Tibial nerve (tissue), 4 donors: ENCODE results near the gene SYNGR1. TPM values are rescaled to one million over a fixed set of nuclear protein-coding genes. Genes with fewer than 3 reads are reported as not detected.

Source experiments
- DNase-seq, 2 donors: peaks; one replicate each; pipeline ENCODE4 v3.0.0-alpha.2; 2019; ENCODE audit warnings: low spot score in 2 of 2
- H3K27ac ChIP-seq, 4 donors: fragments of 200-600 bp; sonication (generic) in 3 of 4; one replicate each; pipeline ENCODE4 v1.5.1; 2017 to 2019; ENCODE audit warnings: mild to moderate bottlenecking in 1 of 4
- H3K27me3 ChIP-seq, 2 donors: fragments of 200-600 bp; sonication (generic) in 1 of 2; one replicate each; pipeline versions ENCODE4 v1.5.1 to v1.6.0; 2017 to 2019
- H3K36me3 ChIP-seq, 3 donors: fragments of 200-600 bp; sonication (generic); one replicate each; pipeline ENCODE4 v1.5.1; 2018 to 2019
- H3K4me1 ChIP-seq, 4 donors: fragments of 200-600 bp; sonication (generic) in 3 of 4; one replicate each; pipeline ENCODE4 v1.5.1; 2017 to 2019
- H3K4me3 ChIP-seq, 4 donors: fragments of 200-600 bp; sonication (generic) in 3 of 4; one replicate each; pipeline ENCODE4 v1.5.1; 2017 to 2019; ENCODE audit warnings: mild to moderate bottlenecking in 1 of 4, moderate library complexity in 1 of 4
- H3K9me3 ChIP-seq, 4 donors: fragments of 200-600 bp; sonication (generic) in 3 of 4; one replicate each; pipeline ENCODE4 v1.5.1; 2017 to 2019
- CTCF ChIP-seq, 5 experiments: fragments of 200-600 bp in 3 of 5; fragments of 450-650 bp in 2 of 5; sonication (generic) in 3 of 5; IDR thresholded peaks; one replicate each; pipeline ENCODE4 v1.5.1; 2016 to 2019; ENCODE audit warnings: antibody characterized with exemption in 5 of 5, mild to moderate bottlenecking in 3 of 5, moderate library complexity in 2 of 5
- EP300 ChIP-seq, 2 donors: sonication (generic); formaldehyde crosslinking; IDR thresholded peaks; one replicate each; pipeline ENCODE4 v1.6.1; 2017; ENCODE audit warnings: antibody characterized with exemption in 2 of 2, mild to moderate bottlenecking in 1 of 2
- POLR2A ChIP-seq, 2 donors: fragments of 450-650 bp; IDR thresholded peaks; one replicate each; pipeline ENCODE4 v1.6.1; 2017; ENCODE audit warnings: antibody characterized with exemption in 2 of 2, mild to moderate bottlenecking in 2 of 2, moderate library complexity in 2 of 2
- WGBS, 2 donors: methylation state at CpG; one replicate each; pipeline ENCODE4 v1.1.5; 2018; 5-methylcytosine and 5-hydroxymethylcytosine counted together
- total RNA-seq, 4 donors: library from RNA; depleted of rRNA; stranded (reverse); fragments of >200 nt; gene quantifications; one replicate each; pipeline ENCODE4 v1.1.0, GENCODE V29; 2016

SYNGR1 gene
- total RNA-seq, 4 donors from 2014 or later, result 21.1 to 32.8 (median 25.5) TPM

GRCh38 chr22:39429916-39430575 lies 80.3 kb downstream of the SYNGR1 start:
- Histone ChIP-seq H3K27ac (peak overlapping the region; percentile 73 to 96 (median 84)), H3K27me3 (no peaks in the 10 kb centered on the region), H3K4me3 (no peak overlapping the region), H3K36me3 (peaks cover 0 to 91% (median 12%) of the 10 kb centered on the region in 3 donors), H3K4me1 (peaks cover 0 to 64% (median 37%) of the 10 kb centered on the region in 4 donors), H3K9me3 (no peaks in the 10 kb centered on the region)
- no peak for DNase-seq
- peak in 1 of 2 donors; percentile 15 for TF ChIP-seq POLR2A (IDR thresholded peaks at IDR 0.05)
- TF ChIP-seq EP300 (IDR thresholded peaks at IDR 0.05), result peak in 1 of 2 donors; percentile 67
- no peak for TF ChIP-seq CTCF (IDR thresholded peaks at IDR 0.05)
- WGBS, 2 donors, result 48 to 62% methylated on average over 23 to 25 of the region's 27 CpGs

- H3K9me3 ChIP-seq, result no peaks in the 10 kb centered on the region
- H3K36me3 ChIP-seq, result peaks cover 0 to 84% (median 12%) of the 10 kb centered on the region in 3 donors
- H3K27me3 ChIP-seq, result no peaks in the 10 kb centered on the region
- H3K4me3 ChIP-seq, result no peak overlapping the region
- no peak for DNase-seq
- peak overlapping the region; percentile 73 to 96 (median 84) for H3K27ac ChIP-seq
- TF ChIP-seq EP300 (IDR thresholded peaks at IDR 0.05), result no peak
- no peak for TF ChIP-seq CTCF (IDR thresholded peaks at IDR 0.05)
- TF ChIP-seq POLR2A (IDR thresholded peaks at IDR 0.05), result no peak
- H3K4me1 ChIP-seq, result peaks cover 0 to 64% (median 37%) of the 10 kb centered on the region in 4 donors
- 64 to 78% methylated on average over 8 to 10 of the region's 10 CpGs for WGBS, 2 donors
These were observed 80.9 kb downstream of the SYNGR1 start for GRCh38 chr22:39430576-39431150.

DNA sequence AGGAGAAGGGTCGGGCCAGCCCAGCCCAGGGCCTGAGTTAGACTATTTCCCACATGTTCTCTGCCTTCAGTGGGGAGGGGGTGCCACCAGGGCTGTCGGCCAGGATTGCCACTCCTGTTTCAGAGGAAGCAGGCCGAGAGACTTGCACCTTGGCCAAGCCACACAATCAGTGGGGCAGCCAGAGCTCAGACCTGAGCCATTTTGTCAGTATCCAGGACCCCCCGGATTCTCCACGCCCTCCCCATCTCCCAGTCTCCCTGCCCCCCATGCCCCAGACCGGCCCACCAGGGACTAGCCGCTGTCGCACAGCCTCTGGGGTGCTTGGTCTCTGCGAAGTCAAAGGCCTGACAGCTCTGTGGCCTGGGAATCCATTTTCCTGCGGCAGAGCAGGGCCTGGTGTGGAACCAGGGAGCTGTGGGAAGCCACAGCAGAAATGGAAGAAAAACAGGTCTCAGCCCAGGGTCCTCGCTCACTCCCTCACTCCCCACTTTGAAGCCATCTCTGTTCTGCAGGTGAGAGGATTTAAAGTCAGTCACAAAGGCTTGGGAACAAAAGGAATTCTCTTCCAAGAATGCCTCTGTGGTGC lies 81.5 kb downstream of the SYNGR1 start:
- Histone ChIP-seq H3K4me1 (peaks cover 0 to 67% (median 37%) of the 10 kb centered on the region in 4 donors), H3K27me3 (no peaks in the 10 kb centered on the region), H3K9me3 (no peaks in the 10 kb centered on the region), H3K27ac (peak overlapping the region; percentile 73 to 96 (median 84)), H3K4me3 (no peak overlapping the region), H3K36me3 (peaks cover 0 to 78% (median 11%) of the 10 kb centered on the region in 3 donors)
- TF ChIP-seq CTCF (IDR thresholded peaks at IDR 0.05) (no peak), EP300 (IDR thresholded peaks at IDR 0.05) (no peak)
- 43 to 59% methylated on average over 11 of the region's 11 CpGs for WGBS, 2 donors
- DNase-seq, result no peak

GRCh38 chr22:39431821-39432251 lies 82.0 kb downstream of the SYNGR1 start:
- WGBS, 2 donors, result 21 to 25% methylated on average over 8 of the region's 8 CpGs
- DNase-seq, result no peak
- H3K27ac ChIP-seq, result peak overlapping the region; percentile 73 to 96 (median 84)
- TF ChIP-seq EP300 (IDR thresholded peaks at IDR 0.05) (peak in 1 of 2 donors; percentile 52), CTCF (IDR thresholded peaks at IDR 0.05) (no peak)
- no peak overlapping the region for H3K4me3 ChIP-seq
- H3K27me3 ChIP-seq, result no peaks in the 10 kb centered on the region
- peaks cover 0 to 72% (median 39%) of the 10 kb centered on the region in 4 donors for H3K4me1 ChIP-seq
- peaks cover 0 to 73% (median 6%) of the 10 kb centered on the region in 3 donors for H3K36me3 ChIP-seq
- H3K9me3 ChIP-seq, result no peaks in the 10 kb centered on the region

DNA sequence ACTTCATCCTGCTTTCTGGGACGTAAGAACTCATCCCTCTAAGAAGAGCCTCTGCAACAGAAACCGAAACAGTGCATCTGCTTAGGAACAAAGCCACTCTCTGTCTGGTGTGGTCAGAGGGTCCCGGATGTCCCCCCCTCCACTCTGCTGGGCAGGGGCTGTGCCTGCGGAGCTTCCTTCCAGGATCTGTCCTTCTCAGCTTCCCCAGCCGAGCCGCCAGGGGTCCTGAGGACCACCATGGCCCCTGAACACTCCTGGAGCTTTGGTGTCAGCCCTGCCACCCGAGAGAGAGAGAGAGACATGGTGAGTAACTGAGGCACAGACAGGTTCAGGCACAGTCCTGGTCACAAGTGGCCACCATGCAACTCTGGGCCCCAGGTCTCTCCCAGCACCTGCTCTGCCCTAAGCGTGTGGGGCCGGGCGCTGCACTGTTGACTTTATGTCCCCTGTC lies 82.6 kb downstream of the SYNGR1 start:
- H3K9me3 ChIP-seq, result no peaks in the 10 kb centered on the region
- no peak for DNase-seq
- TF ChIP-seq CTCF (IDR thresholded peaks at IDR 0.05), result no peak
- TF ChIP-seq POLR2A (IDR thresholded peaks at IDR 0.05), result no peak
- no peak for TF ChIP-seq EP300 (IDR thresholded peaks at IDR 0.05)
- no peak overlapping the region for H3K4me3 ChIP-seq
- H3K27ac ChIP-seq, result peak overlapping the region; percentile 73 to 96 (median 84)
- WGBS, 2 donors, result 59 to 69% methylated on average over 10 of the region's 10 CpGs
- H3K4me1 ChIP-seq, result peaks cover 0 to 77% (median 43%) of the 10 kb centered on the region in 4 donors
- no peaks in the 10 kb centered on the region for H3K27me3 ChIP-seq
- H3K36me3 ChIP-seq, result peaks cover 0 to 67% (median 3%) of the 10 kb centered on the region in 3 donors
